Natural killer cell (primary cell): Measurements from ENCODE around the gene SNCB. TPM values are rescaled to one million over a fixed set of nuclear protein-coding genes. Genes with fewer than 3 reads are reported as not detected.

Source experiments
- ATAC-seq, 3 donors: fragments of 150-1000 bp in 2 of 3; fragments of 200-7000 bp in 1 of 3; cut with Tn5 transposase; 1 replicate in 1 of 3; 2 replicates in 2 of 3; pipeline ENCODE4 v1.10.0; 2021; ENCODE audit warnings: mild to moderate bottlenecking in 2 of 3, moderate library complexity in 2 of 3
- DNase-seq, 2 donors: peaks; one replicate each; pipeline versions ENCODE4 v3.0.0 to v3.0.0-alpha.2; 2013 to 2021; ENCODE audit warnings: mixed read lengths in 1 of 2
- H3K27ac ChIP-seq: one replicate; pipeline ENCODE4 v1.5.1; 2013; ENCODE audit warnings: mild to moderate bottlenecking, low read length
- H3K27me3 ChIP-seq: one replicate; pipeline ENCODE4 v1.6.1; 2013; ENCODE audit warnings: low read length; ENCODE audit not compliant: control insufficient read depth, insufficient read depth
- H3K36me3 ChIP-seq: one replicate; pipeline ENCODE4 v1.6.1; 2013; ENCODE audit warnings: low read length; ENCODE audit not compliant: control insufficient read depth, insufficient read depth
- H3K4me1 ChIP-seq: one replicate; pipeline ENCODE4 v1.6.1; 2013; ENCODE audit warnings: low read length; ENCODE audit not compliant: control insufficient read depth, insufficient read depth
- H3K4me3 ChIP-seq: one replicate; pipeline ENCODE4 v1.5.1; 2013; ENCODE audit warnings: low read length
- H3K9me3 ChIP-seq: one replicate; pipeline ENCODE4 v1.6.1; 2013; ENCODE audit warnings: low read length; ENCODE audit not compliant: control insufficient read depth, insufficient read depth
- H3K27ac Mint-ChIP-seq, 2 donors: one replicate each; pipeline ENCODE4 v1.8.0; 2022; ENCODE audit warnings: mild to moderate bottlenecking in 2 of 2, mixed read lengths in 2 of 2, moderate library complexity in 1 of 2
- H3K27me3 Mint-ChIP-seq, 2 donors: one replicate each; pipeline ENCODE4 v1.8.0; 2022; ENCODE audit warnings: low read depth in 2 of 2, mixed read lengths in 2 of 2
- H3K36me3 Mint-ChIP-seq: one replicate; pipeline ENCODE4 v1.8.0; 2022; ENCODE audit warnings: mixed read lengths
- H3K4me1 Mint-ChIP-seq, 2 donors: one replicate each; pipeline ENCODE4 v1.8.0; 2022; ENCODE audit warnings: mixed read lengths in 2 of 2
- H3K4me3 Mint-ChIP-seq: one replicate; pipeline ENCODE4 v1.8.0; 2022; ENCODE audit warnings: mild to moderate bottlenecking, moderate library complexity, mixed read lengths
- H3K9me3 Mint-ChIP-seq, 2 donors: one replicate each; pipeline ENCODE4 v1.8.0; 2022; ENCODE audit warnings: mixed read lengths in 2 of 2
- CTCF ChIP-seq: fragments of 200-600 bp; IDR thresholded peaks from one replicate; pipeline ENCODE4 v1.8.0; 2022; ENCODE audit warnings: antibody characterized with exemption
- WGBS: methylation state at CpG from one replicate; pipeline ENCODE4 v1.1.7; 2013; ENCODE audit warnings: missing lambda C conversion rate; ENCODE audit not compliant: insufficient coverage; 5-methylcytosine and 5-hydroxymethylcytosine counted together
- intact Hi-C: fragments of 100-400 bp; cut with micrococcal nuclease; formaldehyde crosslinking; loops from one replicate; pipeline ENCODE4 v1.14.2; 2022
- total RNA-seq, 4 donors: library from RNA; stranded (reverse); fragments of 120-200 nt in 1 of 4; gene quantifications; one replicate each; pipeline versions ENCODE4 v1.2.3 to v1.2.4, GENCODE V29; 2013 to 2022

Gene SNCB
- total RNA-seq, 3 donors from 2014 or later (not counting 1 experiment from before 2014, with no cell fraction given), result not detected

GRCh38 chr5:176643491-176644219, 13.3 kb upstream of the SNCB start:
- H3K36me3 Mint-ChIP-seq, result no peaks in the 10 kb centered on the region
- Histone ChIP-seq H3K27me3 (no peaks in the 10 kb centered on the region), H3K27ac (no peak overlapping the region), H3K36me3 (no peaks in the 10 kb centered on the region), H3K9me3 (no peaks in the 10 kb centered on the region), H3K4me1 (peaks cover 20% of the 10 kb centered on the region), H3K4me3 (no peak overlapping the region)
- H3K27me3 Mint-ChIP-seq, result no peaks in the 10 kb centered on the region
- DNase-seq (no peak), ATAC-seq (no peak)
- 88% methylated on average over 11 of the region's 11 CpGs for WGBS
- H3K9me3 Mint-ChIP-seq, result no peaks in the 10 kb centered on the region
- TF ChIP-seq CTCF, result no peak
- intact Hi-C loops, result no loop called here
- no peak overlapping the region for H3K27ac Mint-ChIP-seq
- H3K4me3 Mint-ChIP-seq, result no peak overlapping the region
- peaks cover 5 to 22% of the 10 kb centered on the region in 2 donors for H3K4me1 Mint-ChIP-seq

GRCh38 chr5:176642675-176643490, 12.5 kb upstream of the SNCB start:
- H3K9me3 ChIP-seq, result no peaks in the 10 kb centered on the region
- no peaks in the 10 kb centered on the region for H3K9me3 Mint-ChIP-seq
- intact Hi-C loops, result no loop called here
- H3K27me3 ChIP-seq, result no peaks in the 10 kb centered on the region
- no peak for TF ChIP-seq CTCF
- DNase-seq, result no peak
- H3K36me3 Mint-ChIP-seq, result no peaks in the 10 kb centered on the region
- H3K36me3 ChIP-seq, result no peaks in the 10 kb centered on the region
- peaks cover 0 to 15% of the 10 kb centered on the region in 2 donors for H3K4me1 Mint-ChIP-seq
- no peak overlapping the region for H3K27ac Mint-ChIP-seq
- WGBS, result 84% methylated on average over 12 of the region's 15 CpGs
- no peaks in the 10 kb centered on the region for H3K27me3 Mint-ChIP-seq
- H3K4me1 ChIP-seq, result peaks cover 12% of the 10 kb centered on the region
- ATAC-seq, result no peak
- no peak overlapping the region for H3K4me3 Mint-ChIP-seq
- H3K27ac ChIP-seq, result no peak overlapping the region
- no peak overlapping the region for H3K4me3 ChIP-seq

GRCh38 chr5:176640616-176641015, 10.3 kb upstream of the SNCB start:
- H3K4me3 Mint-ChIP-seq, result no peak overlapping the region
- H3K36me3 Mint-ChIP-seq, result no peaks in the 10 kb centered on the region
- Histone ChIP-seq H3K27me3 (no peaks in the 10 kb centered on the region), H3K27ac (no peak overlapping the region), H3K4me3 (no peak overlapping the region), H3K9me3 (no peaks in the 10 kb centered on the region), H3K4me1 (no peaks in the 10 kb centered on the region), H3K36me3 (no peaks in the 10 kb centered on the region)
- 85% methylated on average over 4 of the region's 4 CpGs for WGBS
- H3K27ac Mint-ChIP-seq, result no peak overlapping the region
- DNase-seq (no peak), ATAC-seq (no peak)
- H3K27me3 Mint-ChIP-seq, result peaks cover 9 to 15% of the 10 kb centered on the region in 2 donors
- H3K9me3 Mint-ChIP-seq, result no peaks in the 10 kb centered on the region
- no peak for TF ChIP-seq CTCF
- no peaks in the 10 kb centered on the region for H3K4me1 Mint-ChIP-seq
- intact Hi-C loops, result no loop called here
